ENCODE measurements around the gene CYTL1. TPM values are rescaled to one million over a fixed set of nuclear protein-coding genes. Genes with fewer than 3 reads are reported as not detected.

Gene CYTL1
- total and polyA plus RNA-seq, 9 of the 15 experiments (the other 6 are each of a cell fraction or from before 2014, with no cell fraction given), result not detected

- TF ChIP-seq HIVEP1 (CRISPR knock-in tag; IDR thresholded peaks at IDR 0.05), result peak; percentile 85
- TF ChIP-seq ZNF778 (CRISPR knock-in tag; IDR thresholded peaks at IDR 0.05), result no peak
- peak; percentile 88; the same call in 1 of the 2 replicates for TF ChIP-seq RUNX1 (IDR thresholded peaks at IDR 0.05; ENCODE audit: low read depth)
- TF ChIP-seq ZNF707 (CRISPR knock-in tag; conservative IDR thresholded peaks at IDR 0.05), result 0 out of 2 replicates have a peak, but pooled peaks have one; percentile 60
- peak; percentile 99 for TF ChIP-seq MTA2 (IDR thresholded peaks at IDR 0.05; ENCODE audit: low read depth)
- TF ChIP-seq PTBP1 (IDR thresholded peaks at IDR 0.05; ENCODE audit: low read depth, low read length), result 0 out of 2 replicates have a peak, but pooled peaks have one; percentile 70
- no peak for TF ChIP-seq ZNF316 (IDR thresholded peaks at IDR 0.05)
- peak; percentile 100 for TF ChIP-seq TCF3 (CRISPR knock-in tag; IDR thresholded peaks at IDR 0.05)
- TF ChIP-seq MYC (IDR thresholded peaks at IDR 0.05; ENCODE audit: low read depth, low read length), result peak; percentile 75
- no peak for TF ChIP-seq MYC (CRISPR knock-in tag; IDR thresholded peaks at IDR 0.05; ENCODE audit: borderline replicate concordance, low read depth)
- TF ChIP-seq PHF8 (IDR thresholded peaks at IDR 0.05; ENCODE audit: borderline replicate concordance, low read length), result no peak
- peak; percentile 97 for TF ChIP-seq PHB2 (IDR thresholded peaks at IDR 0.05; ENCODE audit: low read depth)
- peak; percentile 53; the same call in 1 of the 2 replicates for TF ChIP-seq MXI1 (IDR thresholded peaks at IDR 0.05; ENCODE audit: low read depth, low read length)
- TF ChIP-seq, protein P1, sequence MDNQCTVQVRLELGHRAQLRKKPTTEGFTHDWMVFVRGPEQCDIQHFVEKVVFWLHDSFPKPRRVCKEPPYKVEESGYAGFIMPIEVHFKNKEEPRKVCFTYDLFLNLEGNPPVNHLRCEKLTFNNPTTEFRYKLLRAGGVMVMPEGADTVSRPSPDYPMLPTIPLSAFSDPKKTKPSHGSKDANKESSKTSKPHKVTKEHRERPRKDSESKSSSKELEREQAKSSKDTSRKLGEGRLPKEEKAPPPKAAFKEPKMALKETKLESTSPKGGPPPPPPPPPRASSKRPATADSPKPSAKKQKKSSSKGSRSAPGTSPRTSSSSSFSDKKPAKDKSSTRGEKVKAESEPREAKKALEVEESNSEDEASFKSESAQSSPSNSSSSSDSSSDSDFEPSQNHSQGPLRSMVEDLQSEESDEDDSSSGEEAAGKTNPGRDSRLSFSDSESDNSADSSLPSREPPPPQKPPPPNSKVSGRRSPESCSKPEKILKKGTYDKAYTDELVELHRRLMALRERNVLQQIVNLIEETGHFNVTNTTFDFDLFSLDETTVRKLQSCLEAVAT (IDR thresholded peaks at IDR 0.05), result 0 out of 4 replicates have a peak, but pooled peaks of 1 of the 2 experiments have one; percentile 47
- no peak for TF ChIP-seq ZNF143 (CRISPR knock-in tag; IDR thresholded peaks at IDR 0.05)
- no peak for TF ChIP-seq SIX5 (IDR thresholded peaks at IDR 0.05; ENCODE audit: borderline replicate concordance in 1 of 2, insufficient read depth in 1 of 2, low read depth in 1 of 2, low read length in 2 of 2)
- TF ChIP-seq ETV1 (tag; conservative IDR thresholded peaks at IDR 0.05; ENCODE audit: low read depth), result 0 out of 2 replicates have a peak, but pooled peaks have one; percentile 25
- peak; percentile 95 for TF ChIP-seq ATF7 (IDR thresholded peaks at IDR 0.05)
- TF ChIP-seq CREB1 (IDR thresholded peaks at IDR 0.05), result peak; percentile 57; the same call in 1 of the 2 replicates
- no peak for TF ChIP-seq CREB1 (CRISPR knock-in tag; IDR thresholded peaks at IDR 0.05)
- peak; percentile 66; the same call in 1 of the 2 replicates for TF ChIP-seq ILF3 (IDR thresholded peaks at IDR 0.05; ENCODE audit: borderline replicate concordance)
- peak; percentile 85 for TF ChIP-seq SMAD3 (CRISPR knock-in tag; conservative IDR thresholded peaks at IDR 0.05)
- TF ChIP-seq TBL1XR1 (IDR thresholded peaks at IDR 0.05; ENCODE audit: low read length in 2 of 2), result peak; percentile 90 to 94
- TF ChIP-seq MECOM (CRISPR knock-in tag; IDR thresholded peaks at IDR 0.05), result peak; percentile 86
- peak; percentile 100 for TF ChIP-seq ARID1B (IDR thresholded peaks at IDR 0.05)
- TF ChIP-seq, protein P2, sequence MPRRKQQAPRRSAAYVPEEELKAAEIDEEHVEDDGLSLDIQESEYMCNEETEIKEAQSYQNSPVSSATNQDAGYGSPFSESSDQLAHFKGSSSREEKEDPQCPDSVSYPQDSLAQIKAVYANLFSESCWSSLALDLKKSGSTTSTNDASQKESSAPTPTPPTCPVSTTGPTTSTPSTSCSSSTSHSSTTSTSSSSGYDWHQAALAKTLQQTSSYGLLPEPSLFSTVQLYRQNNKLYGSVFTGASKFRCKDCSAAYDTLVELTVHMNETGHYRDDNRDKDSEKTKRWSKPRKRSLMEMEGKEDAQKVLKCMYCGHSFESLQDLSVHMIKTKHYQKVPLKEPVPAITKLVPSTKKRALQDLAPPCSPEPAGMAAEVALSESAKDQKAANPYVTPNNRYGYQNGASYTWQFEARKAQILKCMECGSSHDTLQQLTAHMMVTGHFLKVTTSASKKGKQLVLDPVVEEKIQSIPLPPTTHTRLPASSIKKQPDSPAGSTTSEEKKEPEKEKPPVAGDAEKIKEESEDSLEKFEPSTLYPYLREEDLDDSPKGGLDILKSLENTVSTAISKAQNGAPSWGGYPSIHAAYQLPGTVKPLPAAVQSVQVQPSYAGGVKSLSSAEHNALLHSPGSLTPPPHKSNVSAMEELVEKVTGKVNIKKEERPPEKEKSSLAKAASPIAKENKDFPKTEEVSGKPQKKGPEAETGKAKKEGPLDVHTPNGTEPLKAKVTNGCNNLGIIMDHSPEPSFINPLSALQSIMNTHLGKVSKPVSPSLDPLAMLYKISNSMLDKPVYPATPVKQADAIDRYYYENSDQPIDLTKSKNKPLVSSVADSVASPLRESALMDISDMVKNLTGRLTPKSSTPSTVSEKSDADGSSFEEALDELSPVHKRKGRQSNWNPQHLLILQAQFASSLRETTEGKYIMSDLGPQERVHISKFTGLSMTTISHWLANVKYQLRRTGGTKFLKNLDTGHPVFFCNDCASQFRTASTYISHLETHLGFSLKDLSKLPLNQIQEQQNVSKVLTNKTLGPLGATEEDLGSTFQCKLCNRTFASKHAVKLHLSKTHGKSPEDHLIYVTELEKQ (CRISPR knock-in tag; IDR thresholded peaks at IDR 0.05), result peak; percentile 73; the same call in 1 of the 2 replicates
- peak; percentile 99 for TF ChIP-seq CCNT2 (IDR thresholded peaks at IDR 0.05; ENCODE audit: borderline replicate concordance, extremely low read depth, insufficient read length, low read depth, low read length)
Measured at GRCh38 chr4:5003372-5003857, 15.8 kb downstream of the CYTL1 start (continued).
